GM18520 (cell line): ENCODE results near the gene TOX2.

Experiments
- ATAC-seq: cut with Tn5 transposase; IDR thresholded peaks from one replicate; pipeline ENCODE4 v1.9.1; 2021; ENCODE audit not compliant: unreplicated experiment

Gene TOX2

DNA sequence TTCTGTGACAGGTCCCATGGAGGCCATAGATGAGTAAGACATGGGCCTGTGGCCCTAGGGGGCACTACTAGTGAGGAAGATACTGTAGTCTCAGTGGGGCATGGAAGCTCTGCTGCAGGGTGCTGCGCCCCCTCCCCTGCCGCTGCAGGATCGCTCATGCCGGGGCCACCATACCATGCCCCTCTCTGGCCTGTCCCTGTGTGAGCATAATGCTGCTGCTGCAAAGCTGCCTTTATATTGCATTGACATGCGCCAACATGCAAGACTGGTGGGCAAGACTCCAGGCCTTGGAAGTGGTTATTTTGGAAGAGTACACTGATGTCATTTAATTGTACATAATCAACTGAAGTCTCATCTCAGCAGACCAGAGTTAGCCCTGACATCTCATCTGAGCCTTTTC is 60.0 kb downstream of the TOX2 start:
- no peak for ATAC-seq

DNA sequence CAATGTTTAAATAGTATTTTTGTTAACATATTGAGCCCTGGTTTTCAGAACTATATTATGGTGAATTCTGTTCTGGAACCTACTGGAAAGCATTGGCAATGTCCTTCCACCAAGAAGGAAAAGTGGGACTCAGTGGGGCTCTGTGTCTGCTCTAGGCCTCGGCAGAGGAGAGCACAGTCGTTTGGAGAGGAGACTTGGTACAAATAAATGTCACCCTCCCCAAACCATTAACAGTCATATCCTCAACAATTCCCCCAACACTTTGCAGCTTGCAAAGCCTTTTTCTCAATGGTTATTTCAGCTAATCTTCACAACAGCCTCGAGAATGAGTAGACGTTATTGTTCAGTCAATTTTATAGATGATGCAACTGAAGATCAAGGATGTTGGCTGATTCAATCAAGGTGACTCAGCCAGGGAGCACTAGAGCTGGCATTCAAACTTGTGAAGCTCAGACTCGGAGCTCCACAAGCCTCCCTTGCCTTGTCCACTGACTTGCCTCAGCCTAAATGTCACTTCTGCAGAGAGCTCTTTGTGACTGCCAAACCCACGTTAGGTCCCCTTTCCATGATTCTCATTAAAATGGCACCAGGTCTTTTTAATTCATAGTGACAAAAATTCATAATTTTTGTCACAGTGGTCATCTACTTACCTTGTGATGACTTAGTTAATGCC is 60.6 kb downstream of the TOX2 start:
- no peak for ATAC-seq

DNA sequence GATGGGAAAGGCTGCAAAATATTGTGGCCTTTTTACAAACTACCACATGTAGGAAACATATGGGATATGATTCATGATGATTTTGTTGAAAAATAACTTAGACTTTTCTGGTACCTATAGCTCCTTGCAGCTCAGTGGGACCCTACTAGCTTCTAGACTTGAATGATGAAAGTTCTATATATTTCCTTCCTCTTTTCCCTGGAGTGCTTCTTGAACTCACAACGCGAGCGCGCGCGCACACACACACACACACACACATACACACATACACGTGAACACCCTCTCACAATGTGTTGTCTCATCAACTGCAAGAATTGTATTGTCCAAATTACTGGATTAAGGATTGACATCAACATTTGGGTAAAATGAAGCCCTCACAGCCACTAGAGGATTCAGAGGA is 61.9 kb downstream of the TOX2 start:
- no peak for ATAC-seq

DNA sequence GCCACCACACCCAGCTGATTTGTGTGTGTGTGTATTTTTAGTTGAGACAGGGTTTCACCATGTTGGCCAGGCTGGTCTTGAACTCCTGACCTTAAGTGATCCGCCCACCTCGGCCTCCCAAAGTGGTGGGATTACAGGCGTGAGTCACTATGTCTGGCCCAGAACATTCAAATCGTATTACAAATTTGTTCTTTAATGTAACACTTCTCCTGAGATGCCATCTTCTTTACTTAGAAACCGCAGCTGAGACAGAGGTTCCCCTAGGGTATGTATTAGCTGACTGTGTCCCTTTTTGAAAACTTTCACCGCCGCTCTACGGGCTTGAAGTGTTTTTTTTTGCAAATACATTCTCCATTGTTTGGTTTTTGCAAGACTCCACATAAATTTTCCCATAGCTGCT is 62.6 kb downstream of the TOX2 start:
- ATAC-seq, result no peak

GRCh38 chr20:43977962-43978361 is 63.3 kb downstream of the TOX2 start:
- ATAC-seq, result no peak

DNA sequence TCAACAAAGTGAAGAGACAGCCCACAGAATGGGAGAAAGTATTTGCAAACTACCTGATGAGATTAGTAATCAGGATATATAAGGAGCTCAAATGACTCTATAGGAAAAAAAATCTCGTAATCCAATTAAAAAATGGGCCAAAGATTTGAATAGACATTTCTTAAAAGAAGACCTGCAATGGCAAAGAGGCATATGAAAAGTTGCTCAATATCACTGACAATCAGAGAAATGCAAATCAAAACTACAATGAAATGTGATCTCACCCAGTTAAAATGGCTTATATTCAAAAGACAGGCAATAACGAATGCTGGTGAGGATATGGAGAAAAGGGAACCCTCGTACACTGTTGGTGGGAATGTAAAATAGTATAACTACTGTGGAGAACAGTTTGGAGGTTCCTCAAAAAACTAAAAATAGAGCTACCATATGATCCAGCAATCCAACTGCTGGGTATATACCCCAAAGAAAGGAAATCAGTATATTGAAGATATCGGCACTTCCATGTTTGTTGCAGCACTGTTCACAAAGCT is 65.0 kb downstream of the TOX2 start:
- ATAC-seq, result no peak

DNA sequence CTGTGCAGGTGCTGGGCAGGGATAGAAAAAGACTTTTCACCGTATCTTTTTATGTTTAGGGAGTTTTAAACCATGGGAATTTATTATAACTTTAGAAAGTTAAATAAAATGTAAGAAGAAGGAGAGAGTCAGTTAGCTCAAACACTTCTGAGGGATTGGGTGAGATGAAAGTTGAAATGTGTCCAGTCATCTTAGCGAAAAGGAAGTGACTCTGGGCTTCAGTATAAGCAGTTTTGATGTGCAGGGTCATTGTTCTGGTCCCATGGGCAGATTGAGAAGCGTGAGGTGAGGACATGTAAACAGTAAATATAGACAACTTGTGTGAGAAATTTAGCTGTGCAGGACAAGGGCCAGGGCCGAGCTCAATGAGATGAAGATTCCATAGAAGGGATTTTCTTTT is 66.9 kb downstream of the TOX2 start:
- ATAC-seq, result no peak

- ATAC-seq, result no peak
These were observed 67.4 kb downstream of the TOX2 start for GRCh38 chr20:43982016-43982415.

- no peak for ATAC-seq
These were observed 68.2 kb downstream of the TOX2 start for GRCh38 chr20:43982886-43983285.

DNA sequence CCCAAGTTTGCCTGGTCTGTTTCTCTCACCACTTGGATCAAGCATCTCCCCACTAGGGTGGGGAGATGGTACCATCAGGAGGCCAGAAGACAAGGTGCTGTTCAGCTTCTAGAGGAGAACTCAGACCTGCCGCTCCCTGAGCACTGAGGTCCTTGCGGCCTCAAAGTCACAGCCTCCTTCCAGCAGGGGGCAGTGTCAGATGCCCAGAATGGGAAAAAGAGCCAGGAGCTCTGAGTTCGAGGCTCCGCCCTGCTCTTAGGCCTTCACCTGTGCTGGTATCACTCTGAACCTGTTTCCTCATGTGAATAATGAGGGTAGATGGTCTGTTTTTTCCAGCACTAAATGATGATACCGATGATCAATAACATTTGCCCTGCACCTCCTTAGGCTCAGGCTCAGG is 68.7 kb downstream of the TOX2 start:
- no peak for ATAC-seq

- ATAC-seq, result no peak
These were observed 69.3 kb downstream of the TOX2 start for GRCh38 chr20:43983904-43984361.

DNA sequence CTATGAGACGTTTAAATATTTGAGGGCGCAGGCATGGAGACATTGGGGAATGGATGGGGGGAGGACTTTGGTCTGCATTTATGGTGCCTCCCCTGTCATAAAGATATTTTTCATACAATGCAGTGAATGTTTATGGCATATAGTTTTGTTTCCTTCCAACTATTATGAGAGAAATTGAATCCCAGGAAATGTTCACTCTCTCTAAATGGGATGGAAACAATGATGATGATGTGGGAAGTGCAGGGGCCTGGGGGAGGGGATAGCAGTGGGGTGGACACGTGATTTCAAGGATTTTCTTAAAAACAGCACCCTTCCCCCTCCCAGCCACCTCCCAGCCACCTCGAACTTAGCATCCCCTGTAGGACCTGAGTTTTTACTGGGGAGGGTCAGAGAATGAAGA is 69.9 kb downstream of the TOX2 start:
- ATAC-seq, result no peak

DNA sequence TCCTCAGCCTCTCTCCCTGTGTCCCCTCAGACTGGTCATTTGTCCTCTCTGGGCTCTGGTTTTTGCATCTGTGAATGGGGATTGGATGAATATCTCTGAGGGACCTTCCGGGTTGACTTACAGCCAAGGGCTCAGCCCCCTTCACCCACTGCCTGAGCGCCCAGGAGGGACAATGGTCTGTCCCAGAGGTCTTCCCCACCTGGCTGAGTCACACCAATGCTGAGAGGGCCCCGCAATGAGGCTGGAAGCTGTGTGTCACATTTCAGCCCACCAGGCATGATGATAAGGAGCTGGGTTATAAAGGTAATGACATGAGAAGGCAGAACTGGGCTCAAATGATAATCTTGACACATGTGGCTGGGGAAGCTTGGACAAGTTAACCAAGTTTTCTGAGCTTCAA is 70.5 kb downstream of the TOX2 start:
- no peak for ATAC-seq

GRCh38 chr20:43985608-43986316 is 71.1 kb downstream of the TOX2 start:
- ATAC-seq, result no peak

DNA sequence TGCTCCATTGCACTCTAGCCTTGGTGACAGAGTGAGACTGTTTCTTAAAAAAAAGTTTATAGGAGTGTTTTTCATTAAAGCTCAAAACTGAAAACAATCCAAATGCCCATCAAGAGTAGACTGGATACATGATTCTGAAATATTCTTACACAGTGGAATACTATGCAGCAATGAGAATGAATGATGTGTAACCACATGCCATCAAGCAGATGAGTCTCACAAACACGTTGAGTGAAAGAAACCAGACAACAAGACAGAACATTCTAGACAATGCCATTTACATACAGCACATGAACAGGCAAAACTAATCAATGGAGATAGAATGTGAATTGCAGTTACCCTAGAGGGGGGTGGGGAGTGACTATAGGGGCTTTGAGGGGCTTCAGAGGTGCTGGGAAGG is 72.4 kb downstream of the TOX2 start:
- ATAC-seq, result no peak

GRCh38 chr20:43987531-43987930 is 72.9 kb downstream of the TOX2 start:
- no peak for ATAC-seq

GRCh38 chr20:43988451-43988850 is 73.8 kb downstream of the TOX2 start:
- no peak for ATAC-seq

DNA sequence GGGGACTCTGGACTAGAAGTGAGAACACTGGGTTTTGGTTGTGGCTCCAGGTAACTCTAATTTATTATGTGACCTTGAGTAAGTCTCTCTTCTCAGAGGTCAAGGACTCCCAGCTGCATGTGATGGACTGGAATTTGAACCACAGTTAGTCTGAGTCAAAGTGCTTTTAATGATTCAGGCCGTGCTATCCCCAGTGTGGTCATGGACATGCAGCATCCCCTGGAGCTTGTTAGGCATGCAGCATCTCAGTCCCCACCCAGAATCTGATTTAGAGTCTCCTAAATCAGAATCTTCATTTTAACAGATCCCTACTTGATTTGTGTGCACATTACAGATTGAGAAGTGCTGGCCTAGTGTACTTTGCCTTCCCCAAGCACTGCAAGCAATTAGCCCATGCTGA is 74.2 kb downstream of the TOX2 start:
- no peak for ATAC-seq

DNA sequence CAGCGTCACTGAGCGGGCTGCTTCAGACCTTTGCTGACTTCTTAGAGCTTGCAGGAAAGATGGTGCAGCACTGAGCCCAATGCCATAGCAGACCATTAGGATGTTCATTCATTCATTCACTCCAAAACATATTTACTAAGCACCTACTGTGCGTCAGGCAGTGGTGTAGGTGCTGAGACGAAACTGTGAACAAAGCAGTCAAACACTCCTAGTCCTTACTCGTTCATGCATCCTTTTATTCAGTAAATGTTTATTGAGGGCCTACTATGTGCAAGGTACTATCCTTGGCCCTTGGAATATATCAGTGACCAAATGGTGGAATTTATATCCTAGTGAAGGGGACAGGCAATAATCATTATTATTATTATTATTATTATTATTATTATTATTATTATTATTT is 76.6 kb downstream of the TOX2 start:
- no peak for ATAC-seq

GRCh38 chr20:43991982-43992381 is 77.3 kb downstream of the TOX2 start:
- ATAC-seq, result no peak

DNA sequence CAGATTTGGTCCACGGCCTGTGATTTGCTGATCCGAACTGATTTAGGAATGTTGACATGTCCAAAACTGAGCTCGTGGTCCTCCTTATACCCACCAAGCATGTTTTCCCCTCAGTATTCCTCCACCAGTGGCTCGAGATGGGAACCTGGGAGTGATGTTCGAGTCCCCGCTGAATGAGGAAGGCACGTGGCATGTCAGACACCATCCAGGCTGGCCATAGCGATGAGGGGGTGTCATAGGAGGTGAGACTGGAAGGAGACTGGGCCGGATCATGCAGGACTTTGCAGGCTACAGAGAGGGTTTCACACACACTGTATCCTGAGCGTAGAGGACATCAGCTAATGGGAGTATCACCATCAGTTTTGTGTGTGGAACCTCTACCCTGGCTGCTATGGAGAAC is 78.2 kb downstream of the TOX2 start:
- no peak for ATAC-seq

- no peak for ATAC-seq
These were observed 78.9 kb downstream of the TOX2 start for GRCh38 chr20:43993560-43993959.
